ENCODE measurements around the gene HSPA1L.
"Not testable (repeated sequence)": the region's sequence is repeated elsewhere in the genome, so short reads cannot be mapped to it uniquely, and the experiment has no call there.

- TF ChIP-seq ZNF8 (CRISPR knock-in tag; IDR thresholded peaks at IDR 0.05); TSHZ2 (CRISPR knock-in tag; IDR thresholded peaks at IDR 0.05); BACH2 (CRISPR knock-in tag; IDR thresholded peaks at IDR 0.05; ENCODE audit: borderline replicate concordance); ZFP30 (CRISPR knock-in tag; IDR thresholded peaks at IDR 0.05); PATZ1 (CRISPR knock-in tag; IDR thresholded peaks at IDR 0.05; ENCODE audit: borderline replicate concordance): not testable (repeated sequence)
Observed at GRCh38 chr6:31857774-31858173, 42.7 kb upstream of the HSPA1L start.
